ENCODE results near the gene PRR35. TPM values are rescaled to one million over a fixed set of nuclear protein-coding genes. Genes with fewer than 3 reads are reported as not detected.

Gene PRR35
- total RNA-seq, 4 donors from 2014 or later: not detected

DNA sequence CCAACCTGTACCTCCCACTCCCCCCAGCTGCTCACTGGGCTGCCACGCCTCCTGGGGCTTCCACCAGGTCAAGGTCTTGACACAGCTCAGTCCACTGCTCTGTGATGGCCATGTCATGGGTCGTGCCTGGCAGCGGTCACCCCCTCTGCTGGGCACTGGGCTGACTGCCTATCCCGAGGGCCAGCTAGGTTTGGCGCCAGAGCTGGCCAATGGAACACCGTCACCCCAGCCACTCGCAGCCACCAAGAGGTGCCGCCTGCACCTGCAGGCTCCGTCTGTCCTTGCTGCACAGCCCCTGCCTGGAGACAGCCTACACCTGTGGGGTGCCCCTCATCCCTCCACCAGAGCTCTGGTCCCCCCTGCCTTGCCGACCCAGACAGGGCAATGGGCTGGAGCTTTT, 25.2 kb downstream of the PRR35 start:
- peak; percentile 63 to 64 for DNase-seq
- H3K4me3 ChIP-seq (replicated peaks in 1 of 3): no peak overlapping the region
- H3K36me3 ChIP-seq: no peaks in the 10 kb centered on the region
- no peaks in the 10 kb centered on the region for H3K27me3 ChIP-seq
- peaks cover 6 to 20% of the 10 kb centered on the region in 2 donors for H3K4me1 ChIP-seq
- intact Hi-C loops (cut with DNase I): no loop called here
- no peak overlapping the region for H3K27ac ChIP-seq
- no peaks in the 10 kb centered on the region for H3K9me3 ChIP-seq
- WGBS, 2 donors: 10 to 11% methylated on average over 4 to 9 of the region's 10 CpGs
- TF ChIP-seq, protein P1, sequence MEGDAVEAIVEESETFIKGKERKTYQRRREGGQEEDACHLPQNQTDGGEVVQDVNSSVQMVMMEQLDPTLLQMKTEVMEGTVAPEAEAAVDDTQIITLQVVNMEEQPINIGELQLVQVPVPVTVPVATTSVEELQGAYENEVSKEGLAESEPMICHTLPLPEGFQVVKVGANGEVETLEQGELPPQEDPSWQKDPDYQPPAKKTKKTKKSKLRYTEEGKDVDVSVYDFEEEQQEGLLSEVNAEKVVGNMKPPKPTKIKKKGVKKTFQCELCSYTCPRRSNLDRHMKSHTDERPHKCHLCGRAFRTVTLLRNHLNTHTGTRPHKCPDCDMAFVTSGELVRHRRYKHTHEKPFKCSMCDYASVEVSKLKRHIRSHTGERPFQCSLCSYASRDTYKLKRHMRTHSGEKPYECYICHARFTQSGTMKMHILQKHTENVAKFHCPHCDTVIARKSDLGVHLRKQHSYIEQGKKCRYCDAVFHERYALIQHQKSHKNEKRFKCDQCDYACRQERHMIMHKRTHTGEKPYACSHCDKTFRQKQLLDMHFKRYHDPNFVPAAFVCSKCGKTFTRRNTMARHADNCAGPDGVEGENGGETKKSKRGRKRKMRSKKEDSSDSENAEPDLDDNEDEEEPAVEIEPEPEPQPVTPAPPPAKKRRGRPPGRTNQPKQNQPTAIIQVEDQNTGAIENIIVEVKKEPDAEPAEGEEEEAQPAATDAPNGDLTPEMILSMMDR (IDR thresholded peaks at IDR 0.05): peak in 2 of 6 experiments; percentile 20 to 21
- TF ChIP-seq POLR2A (IDR thresholded peaks at IDR 0.05): no peak

DNA sequence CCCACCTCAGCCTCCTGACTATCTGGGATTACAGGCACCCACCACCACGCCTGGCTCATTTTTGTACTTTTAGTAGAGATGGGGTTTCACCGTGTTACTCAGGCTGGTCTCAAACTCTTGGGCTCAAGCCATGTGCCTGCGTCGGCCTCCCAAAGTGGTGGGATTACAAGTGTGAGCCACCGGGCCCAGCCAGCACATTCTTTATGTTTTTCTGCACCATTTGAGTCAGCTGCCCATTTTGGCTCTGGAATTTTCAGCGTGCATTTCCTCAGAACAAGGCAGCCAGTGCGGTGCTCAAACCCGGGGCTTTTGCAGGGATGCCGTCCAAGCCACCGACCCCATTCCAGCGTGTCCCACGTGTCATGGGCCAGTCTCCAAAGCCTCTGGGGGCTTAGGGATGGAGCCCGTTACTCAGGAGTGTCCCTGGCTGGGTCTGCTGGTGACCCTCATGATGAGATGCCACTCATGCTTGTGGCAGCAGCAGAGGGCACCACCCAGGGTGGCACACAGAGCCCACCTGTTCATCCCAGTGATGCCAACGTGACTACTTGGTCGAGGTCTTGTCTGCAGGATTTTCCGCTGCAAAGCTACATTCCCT, 26.0 kb downstream of the PRR35 start:
- no peaks in the 10 kb centered on the region for H3K27me3 ChIP-seq
- peaks cover 14 to 27% of the 10 kb centered on the region in 2 donors for H3K4me1 ChIP-seq
- no peak overlapping the region for H3K4me3 ChIP-seq (replicated peaks in 1 of 3)
- TF ChIP-seq, protein P1 (IDR thresholded peaks at IDR 0.05): no peak
- TF ChIP-seq POLR2A (IDR thresholded peaks at IDR 0.05): no peak
- WGBS, 2 donors: 44 to 45% methylated on average over 11 to 15 of the region's 16 CpGs
- intact Hi-C loops (cut with DNase I): no loop called here
- no peaks in the 10 kb centered on the region for H3K9me3 ChIP-seq
- H3K36me3 ChIP-seq: no peaks in the 10 kb centered on the region
- no peak overlapping the region for H3K27ac ChIP-seq
- DNase-seq: no peak

DNA sequence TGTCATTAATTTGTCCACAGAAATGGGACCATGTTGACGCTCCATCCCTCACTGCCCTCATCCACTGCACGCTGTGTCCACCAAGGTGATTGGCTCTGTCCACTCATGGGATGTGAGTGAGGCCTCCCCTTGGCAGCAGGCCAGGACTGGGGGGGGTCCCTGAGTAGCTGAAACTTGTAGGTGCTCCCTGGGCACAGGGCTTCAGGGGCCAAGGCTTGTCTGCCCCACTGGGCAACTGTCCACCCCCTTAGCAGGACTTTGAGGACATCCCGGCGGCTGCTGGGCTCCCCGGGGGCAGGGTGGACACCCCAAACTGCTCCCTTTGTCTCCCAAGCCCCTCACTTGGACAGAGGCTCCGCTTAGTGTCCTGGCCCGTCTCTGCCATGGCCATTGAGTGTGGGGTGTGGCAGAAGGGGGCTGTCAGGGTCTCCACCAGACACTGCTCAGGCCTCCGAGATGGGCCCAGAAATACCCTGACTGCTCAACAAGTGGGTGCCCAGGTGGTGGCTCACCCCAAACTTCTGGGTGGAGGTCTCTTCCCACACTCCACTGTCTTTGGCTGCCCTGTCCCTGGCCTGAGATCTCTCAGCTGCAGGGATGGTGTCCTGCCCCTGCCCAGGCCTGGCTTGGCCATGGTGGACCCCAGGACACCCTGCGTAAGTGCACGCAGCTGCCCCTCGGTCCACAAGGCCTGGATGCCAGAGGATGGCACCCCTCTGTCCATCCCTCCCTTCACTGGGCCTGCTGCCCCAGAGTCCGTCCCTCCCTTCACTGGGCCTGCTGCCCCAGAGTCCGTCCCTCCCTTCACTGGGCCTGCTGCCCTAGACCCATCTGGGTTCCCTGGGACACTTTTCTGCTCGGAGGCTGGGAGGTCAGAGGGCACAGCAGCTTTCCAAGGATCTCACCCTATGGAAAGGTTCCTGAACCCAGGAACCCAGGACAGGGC, 26.7 kb downstream of the PRR35 start:
- H3K36me3 ChIP-seq: no peaks in the 10 kb centered on the region
- TF ChIP-seq, protein P1 (IDR thresholded peaks at IDR 0.05): no peak
- WGBS, 2 donors: 64 to 71% methylated on average over 11 of the region's 14 CpGs
- intact Hi-C loops (cut with DNase I): no loop called here
- peak; percentile 30 to 47 for DNase-seq
- no peaks in the 10 kb centered on the region for H3K27me3 ChIP-seq
- no peak overlapping the region for H3K27ac ChIP-seq
- H3K4me3 ChIP-seq (replicated peaks in 1 of 3): no peak overlapping the region
- no peaks in the 10 kb centered on the region for H3K9me3 ChIP-seq
- H3K4me1 ChIP-seq: peaks cover 22 to 35% of the 10 kb centered on the region in 2 donors

DNA sequence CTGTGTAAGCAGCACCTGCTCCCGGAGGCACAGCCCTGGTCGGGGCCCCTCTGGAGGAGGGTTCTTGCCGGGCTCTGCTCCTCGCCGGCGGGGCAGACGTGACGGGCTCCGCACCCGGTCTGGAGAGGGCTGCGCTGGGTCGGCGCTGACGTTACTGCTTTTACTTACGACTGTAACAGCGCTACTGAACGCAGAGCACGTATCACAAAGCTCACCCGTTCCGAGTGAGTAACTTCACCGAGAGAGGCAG, 28.4 kb downstream of the PRR35 start:
- no CpG with 5 or more reads among the region's 21 CpGs for WGBS, 2 donors
- no peaks in the 10 kb centered on the region for H3K9me3 ChIP-seq
- peak overlapping the region; percentile 89 to 97 (median 92) for H3K27ac ChIP-seq
- H3K4me1 ChIP-seq: peaks cover 37 to 50% of the 10 kb centered on the region in 2 donors
- peak overlapping the region; percentile 20 to 98 (median 57) for H3K4me3 ChIP-seq (replicated peaks in 1 of 3)
- intact Hi-C loops (cut with DNase I): no loop called here
- H3K27me3 ChIP-seq: no peaks in the 10 kb centered on the region
- H3K36me3 ChIP-seq: no peaks in the 10 kb centered on the region
- DNase-seq: peak; percentile 55 to 61
- TF ChIP-seq POLR2A (IDR thresholded peaks at IDR 0.05): no peak
- TF ChIP-seq, protein P1 (IDR thresholded peaks at IDR 0.05): no peak

Data from thyroid gland (tissue), 4 donors.